Transverse colon (tissue), 3 donors: Measurements from ENCODE around the gene LOXL1.

ENCODE experiments used
- EP300 ChIP-seq: sonication (generic); formaldehyde crosslinking; IDR thresholded peaks from one replicate; pipeline ENCODE4 v1.6.1; 2017; ENCODE audit warnings: antibody characterized with exemption, low read depth
- POLR2A ChIP-seq: fragments of 450-650 bp; IDR thresholded peaks from one replicate; pipeline ENCODE4 v1.6.1; 2016; ENCODE audit warnings: antibody characterized with exemption, mild to moderate bottlenecking, moderate library complexity
- TF ChIP-seq, protein P1 (sequence below), 5 experiments: fragments of 200-600 bp in 3 of 5; fragments of 450-650 bp in 2 of 5; sonication (generic) in 3 of 5; IDR thresholded peaks; 1 replicate in 2 of 5; 2 replicates in 3 of 5; pipeline ENCODE4 v1.5.1; 2016 to 2017; ENCODE audit warnings: antibody characterized with exemption in 5 of 5, inconsistent platforms in 3 of 5, mild to moderate bottlenecking in 2 of 5, moderate library complexity in 1 of 5

- no peak for TF ChIP-seq EP300
- TF ChIP-seq, protein P1, sequence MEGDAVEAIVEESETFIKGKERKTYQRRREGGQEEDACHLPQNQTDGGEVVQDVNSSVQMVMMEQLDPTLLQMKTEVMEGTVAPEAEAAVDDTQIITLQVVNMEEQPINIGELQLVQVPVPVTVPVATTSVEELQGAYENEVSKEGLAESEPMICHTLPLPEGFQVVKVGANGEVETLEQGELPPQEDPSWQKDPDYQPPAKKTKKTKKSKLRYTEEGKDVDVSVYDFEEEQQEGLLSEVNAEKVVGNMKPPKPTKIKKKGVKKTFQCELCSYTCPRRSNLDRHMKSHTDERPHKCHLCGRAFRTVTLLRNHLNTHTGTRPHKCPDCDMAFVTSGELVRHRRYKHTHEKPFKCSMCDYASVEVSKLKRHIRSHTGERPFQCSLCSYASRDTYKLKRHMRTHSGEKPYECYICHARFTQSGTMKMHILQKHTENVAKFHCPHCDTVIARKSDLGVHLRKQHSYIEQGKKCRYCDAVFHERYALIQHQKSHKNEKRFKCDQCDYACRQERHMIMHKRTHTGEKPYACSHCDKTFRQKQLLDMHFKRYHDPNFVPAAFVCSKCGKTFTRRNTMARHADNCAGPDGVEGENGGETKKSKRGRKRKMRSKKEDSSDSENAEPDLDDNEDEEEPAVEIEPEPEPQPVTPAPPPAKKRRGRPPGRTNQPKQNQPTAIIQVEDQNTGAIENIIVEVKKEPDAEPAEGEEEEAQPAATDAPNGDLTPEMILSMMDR (IDR thresholded peaks at IDR 0.05): no peak
- TF ChIP-seq POLR2A: peak; percentile 40
Observed at GRCh38 chr15:73926219-73927002, at the start of gene LOXL1.
